22Rv1 (cell line): Measurements from ENCODE around the gene CRY1.

Experiments
- ZFX ChIP-seq: fragments of 450-650 bp; IDR thresholded peaks from 2 replicates; pipeline ENCODE4 v1.6.1; 2017; ENCODE audit warnings: antibody characterized with exemption, borderline replicate concordance
- TF ChIP-seq, protein P1 (sequence below): fragments of 450-650 bp; IDR thresholded peaks from 2 replicates; pipeline ENCODE4 v1.5.1; 2017; ENCODE audit warnings: mild to moderate bottlenecking

DNA sequence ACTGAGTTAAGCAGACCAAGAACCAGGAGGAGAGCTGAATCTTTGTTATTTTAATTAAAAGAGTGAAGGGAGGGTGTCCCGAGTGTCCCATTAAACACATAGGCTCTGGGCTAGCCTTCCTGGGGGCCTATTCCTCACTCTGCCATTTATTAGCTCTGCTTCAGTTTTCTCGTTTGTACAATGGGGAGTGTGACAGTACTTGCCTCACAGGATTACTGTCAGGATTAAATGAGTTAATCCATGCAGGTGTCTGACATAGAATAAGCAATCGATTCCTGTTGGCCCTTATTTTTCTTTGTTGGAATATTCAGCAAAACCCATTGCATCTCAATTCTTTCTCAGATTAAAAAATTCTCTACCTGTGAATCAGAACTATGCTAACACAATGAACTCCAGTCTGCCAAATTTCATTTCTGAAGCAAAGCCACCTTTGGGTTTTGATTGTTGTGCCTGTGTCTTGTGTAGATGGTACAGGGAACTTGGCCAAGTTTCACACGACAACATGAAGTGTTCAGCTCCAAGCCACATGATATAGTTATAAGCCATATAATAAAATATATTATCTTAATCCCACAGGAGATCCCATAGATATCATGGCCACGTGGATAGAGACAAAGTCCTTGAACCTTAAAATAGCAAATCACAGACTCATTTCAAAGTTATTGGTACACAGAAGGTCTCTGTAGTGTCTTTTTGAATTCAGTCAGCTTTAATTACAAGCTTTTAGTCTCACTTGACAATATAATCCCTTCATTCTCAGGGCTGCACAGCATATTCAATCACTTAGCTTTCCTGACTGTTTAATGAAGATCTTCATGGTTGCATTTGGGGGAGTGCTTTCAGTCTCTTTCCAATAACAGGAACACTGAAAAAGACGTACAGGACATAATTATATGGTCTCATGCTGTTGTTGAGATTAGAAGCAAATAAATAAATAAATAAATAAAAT lies 34.4 kb upstream of the CRY1 start:
- TF ChIP-seq, protein P1, sequence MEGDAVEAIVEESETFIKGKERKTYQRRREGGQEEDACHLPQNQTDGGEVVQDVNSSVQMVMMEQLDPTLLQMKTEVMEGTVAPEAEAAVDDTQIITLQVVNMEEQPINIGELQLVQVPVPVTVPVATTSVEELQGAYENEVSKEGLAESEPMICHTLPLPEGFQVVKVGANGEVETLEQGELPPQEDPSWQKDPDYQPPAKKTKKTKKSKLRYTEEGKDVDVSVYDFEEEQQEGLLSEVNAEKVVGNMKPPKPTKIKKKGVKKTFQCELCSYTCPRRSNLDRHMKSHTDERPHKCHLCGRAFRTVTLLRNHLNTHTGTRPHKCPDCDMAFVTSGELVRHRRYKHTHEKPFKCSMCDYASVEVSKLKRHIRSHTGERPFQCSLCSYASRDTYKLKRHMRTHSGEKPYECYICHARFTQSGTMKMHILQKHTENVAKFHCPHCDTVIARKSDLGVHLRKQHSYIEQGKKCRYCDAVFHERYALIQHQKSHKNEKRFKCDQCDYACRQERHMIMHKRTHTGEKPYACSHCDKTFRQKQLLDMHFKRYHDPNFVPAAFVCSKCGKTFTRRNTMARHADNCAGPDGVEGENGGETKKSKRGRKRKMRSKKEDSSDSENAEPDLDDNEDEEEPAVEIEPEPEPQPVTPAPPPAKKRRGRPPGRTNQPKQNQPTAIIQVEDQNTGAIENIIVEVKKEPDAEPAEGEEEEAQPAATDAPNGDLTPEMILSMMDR, result no peak
- TF ChIP-seq ZFX, result no peak
